Epithelial cell of esophagus (primary cell): Measurements from ENCODE around the gene TP63.

Experiments
- DNase-seq: peaks from one replicate; pipeline ENCODE4 v3.0.0; 2010; ENCODE audit warnings: low read depth
- H3K4me3 ChIP-seq: 2 replicates; pipeline ENCODE4 v1.5.1; 2011; ENCODE audit warnings: mild to moderate bottlenecking, low read length, control low read depth
- CTCF ChIP-seq: IDR thresholded peaks from 2 replicates; pipeline ENCODE4 v1.5.1; 2011; ENCODE audit warnings: low read depth, mild to moderate bottlenecking, low read length, control low read depth, inconsistent platforms; ENCODE audit not compliant: insufficient read depth; ENCODE audit errors: missing control alignments

The TP63 gene

GRCh38 chr3:189909573-189909972, 278.4 kb downstream of the TP63 start:
- peak; percentile 97 for DNase-seq

GRCh38 chr3:189911001-189911400, 279.8 kb downstream of the TP63 start:
- no peak overlapping the region for H3K4me3 ChIP-seq
- TF ChIP-seq CTCF, result no peak
- peak; percentile 53 for DNase-seq

More at GRCh38 chr3:189909573-189909972, 278.4 kb downstream of the TP63 start:
- H3K4me3 ChIP-seq, result no peak overlapping the region
- TF ChIP-seq CTCF, result no peak

DNA sequence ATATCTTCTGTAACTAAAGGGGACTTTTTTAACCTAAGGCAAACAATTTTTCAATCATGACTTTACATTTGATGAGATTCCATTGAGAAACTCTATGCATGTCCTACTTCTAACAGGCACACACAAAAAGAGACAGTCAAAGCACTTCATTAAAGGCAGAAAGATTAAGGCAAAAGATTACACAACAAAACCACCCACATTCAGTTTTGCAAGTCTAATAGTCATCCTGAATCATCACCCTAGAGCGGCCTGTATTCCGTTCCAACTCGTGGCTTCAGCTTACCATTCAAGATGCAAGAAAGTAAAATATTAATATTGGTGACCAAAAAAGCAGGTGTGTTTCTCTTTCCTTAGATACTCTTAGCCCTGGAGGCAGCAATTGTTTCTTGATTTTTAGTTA, 283.6 kb downstream of the TP63 start:
- TF ChIP-seq CTCF, result no peak
- no peak overlapping the region for H3K4me3 ChIP-seq
- peak; percentile 98 for DNase-seq

DNA sequence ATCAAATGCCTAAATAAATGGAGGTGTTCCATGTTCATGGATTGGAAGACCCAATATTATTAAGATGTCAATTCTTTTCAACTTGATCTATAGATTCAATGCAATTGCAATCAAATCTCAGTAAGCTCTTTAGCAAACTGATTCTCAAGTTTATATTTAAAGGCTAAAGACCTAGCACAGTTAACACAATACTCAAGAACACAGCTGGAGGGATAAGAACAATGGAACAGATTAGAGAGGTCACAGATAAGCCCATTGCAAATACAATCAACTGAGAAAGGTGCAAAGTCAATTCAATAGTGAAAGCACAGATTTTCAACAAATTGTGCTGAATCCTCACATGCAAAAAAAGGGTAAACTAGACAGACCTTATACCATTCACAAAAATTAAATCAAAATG, 290.6 kb downstream of the TP63 start:
- DNase-seq, result no peak
- H3K4me3 ChIP-seq, result no peak overlapping the region
- TF ChIP-seq CTCF, result no peak

DNA sequence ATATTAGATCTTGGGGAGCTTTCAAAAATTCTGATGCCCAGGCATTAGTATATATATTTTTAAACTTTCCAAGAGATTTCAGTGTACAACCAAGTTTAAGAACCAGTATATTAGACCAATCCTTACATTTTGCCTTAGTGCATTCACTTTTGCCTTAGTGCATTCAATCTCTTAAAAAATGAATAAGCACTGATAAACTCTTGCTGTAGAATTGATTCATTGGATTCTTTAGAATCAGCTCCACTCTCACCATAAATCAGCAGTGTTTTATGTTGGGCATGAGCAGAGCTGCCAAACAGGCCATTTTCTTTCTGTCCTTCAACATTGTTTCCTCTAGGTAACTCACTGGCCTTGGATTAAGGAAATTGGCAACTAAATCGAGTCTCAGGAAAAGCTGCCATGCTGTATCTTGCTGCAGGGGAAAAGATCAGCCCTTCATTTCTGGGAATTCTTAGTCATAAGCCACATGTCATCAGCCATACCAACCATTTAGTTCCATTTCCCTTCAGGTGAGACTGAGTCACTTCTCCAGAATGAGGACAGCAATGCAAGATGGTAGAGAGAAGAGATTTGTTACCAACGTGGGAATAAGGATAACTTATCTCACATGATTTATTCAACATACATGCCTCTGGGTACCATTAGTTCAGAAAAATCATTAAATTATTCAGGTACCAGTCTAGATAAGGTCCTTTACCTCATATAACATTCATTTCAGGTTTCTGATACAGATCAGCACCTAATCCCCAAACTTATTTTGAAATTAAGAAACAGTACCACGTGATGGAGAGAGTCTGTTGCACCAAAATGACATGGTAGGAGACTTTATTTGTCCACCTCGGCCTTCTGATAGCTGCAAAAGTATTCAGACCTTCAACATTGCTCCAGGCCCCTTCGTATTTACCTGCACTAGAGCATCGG, 297.0 kb downstream of the TP63 start:
- DNase-seq, result peak; percentile 97
- H3K4me3 ChIP-seq, result no peak overlapping the region
- no peak for TF ChIP-seq CTCF

- TF ChIP-seq CTCF, result no peak
- DNase-seq, result peak; percentile 98
- H3K4me3 ChIP-seq, result no peak overlapping the region
Observed at GRCh38 chr3:189936201-189936945, 305.2 kb downstream of the TP63 start.
